ENCODE results near the gene TRPM5. TPM values are rescaled to one million over a fixed set of nuclear protein-coding genes. Genes with fewer than 3 reads are reported as not detected.

The TRPM5 gene
- total and polyA plus RNA-seq, 2 experiments from 2014 or later, result not detected

GRCh38 chr11:2462543-2462985, 18.2 kb upstream of the TRPM5 start:
- no peaks in the 10 kb centered on the region for H3K36me3 ChIP-seq (ENCODE audit: insufficient read depth)
- H3K27me3 ChIP-seq (ENCODE audit: insufficient read depth), result peaks cover 7% of the 10 kb centered on the region; the same call in 1 of the 2 replicates
- Mint-ChIP-seq H3K36me3 (ENCODE audit: low read depth) (no peaks in the 10 kb centered on the region), H3K4me3 (no peak overlapping the region), H3K4me1 (no peaks in the 10 kb centered on the region), H3K27me3 (ENCODE audit: insufficient read depth, low read depth, poor library complexity) (peaks cover 26% of the 10 kb centered on the region), H3K27ac (no peak overlapping the region), H3K9me3 (no peaks in the 10 kb centered on the region)
- H3K4me1 ChIP-seq (ENCODE audit: insufficient read depth), result no peaks in the 10 kb centered on the region
- no peak overlapping the region for H3K4me2 ChIP-seq
- H4K20me1 ChIP-seq (replicated peaks; ENCODE audit: insufficient read depth), result no peaks in the 10 kb centered on the region
- H3K79me2 ChIP-seq (replicated peaks; ENCODE audit: insufficient read depth), result no peaks in the 10 kb centered on the region
- no peak overlapping the region for H3K27ac ChIP-seq (ENCODE audit: low read depth)
- no peaks in the 10 kb centered on the region for H3K9me2 ChIP-seq (ENCODE audit: insufficient read depth)
- no peak overlapping the region for H3K4me3 ChIP-seq
- TF ChIP-seq EZH2phosphoT487 (IDR thresholded peaks at IDR 0.05; ENCODE audit: unreplicated experiment) (no peak), POLR2AphosphoS5 (IDR thresholded peaks at IDR 0.05; ENCODE audit: low read depth) (no peak), ETS1 (IDR thresholded peaks at IDR 0.05) (no peak), NANOG (IDR thresholded peaks at IDR 0.05; ENCODE audit: borderline replicate concordance) (no peak), EZH2 (IDR thresholded peaks at IDR 0.05; ENCODE audit: low read depth, unreplicated experiment) (no peak), STAT1 (IDR thresholded peaks at IDR 0.05; ENCODE audit: unreplicated experiment) (no peak)
- TF ChIP-seq, protein P1, sequence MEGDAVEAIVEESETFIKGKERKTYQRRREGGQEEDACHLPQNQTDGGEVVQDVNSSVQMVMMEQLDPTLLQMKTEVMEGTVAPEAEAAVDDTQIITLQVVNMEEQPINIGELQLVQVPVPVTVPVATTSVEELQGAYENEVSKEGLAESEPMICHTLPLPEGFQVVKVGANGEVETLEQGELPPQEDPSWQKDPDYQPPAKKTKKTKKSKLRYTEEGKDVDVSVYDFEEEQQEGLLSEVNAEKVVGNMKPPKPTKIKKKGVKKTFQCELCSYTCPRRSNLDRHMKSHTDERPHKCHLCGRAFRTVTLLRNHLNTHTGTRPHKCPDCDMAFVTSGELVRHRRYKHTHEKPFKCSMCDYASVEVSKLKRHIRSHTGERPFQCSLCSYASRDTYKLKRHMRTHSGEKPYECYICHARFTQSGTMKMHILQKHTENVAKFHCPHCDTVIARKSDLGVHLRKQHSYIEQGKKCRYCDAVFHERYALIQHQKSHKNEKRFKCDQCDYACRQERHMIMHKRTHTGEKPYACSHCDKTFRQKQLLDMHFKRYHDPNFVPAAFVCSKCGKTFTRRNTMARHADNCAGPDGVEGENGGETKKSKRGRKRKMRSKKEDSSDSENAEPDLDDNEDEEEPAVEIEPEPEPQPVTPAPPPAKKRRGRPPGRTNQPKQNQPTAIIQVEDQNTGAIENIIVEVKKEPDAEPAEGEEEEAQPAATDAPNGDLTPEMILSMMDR (conservative IDR thresholded peaks at IDR 0.05; ENCODE audit: low read depth in 2 of 2), result no peak
- DNase-seq (ENCODE audit: low spot score) (no peak), ATAC-seq (no peak)
- no peak overlapping the region for H2AFZ ChIP-seq
- no peaks in the 10 kb centered on the region for H3F3A ChIP-seq (replicated peaks; ENCODE audit: low read depth)

- H3K9me3 Mint-ChIP-seq, result no peaks in the 10 kb centered on the region
- Histone ChIP-seq H3F3A (replicated peaks; ENCODE audit: low read depth) (no peaks in the 10 kb centered on the region), H3K4me3 (no peak overlapping the region), H3K27me3 (ENCODE audit: insufficient read depth) (peaks cover 10% of the 10 kb centered on the region; the same call in 1 of the 2 replicates), H3K4me2 (no peak overlapping the region), H3K4me1 (ENCODE audit: insufficient read depth) (no peaks in the 10 kb centered on the region), H3K9me2 (ENCODE audit: insufficient read depth) (no peaks in the 10 kb centered on the region), H3K79me2 (replicated peaks; ENCODE audit: insufficient read depth) (no peaks in the 10 kb centered on the region), H4K20me1 (replicated peaks; ENCODE audit: insufficient read depth) (no peaks in the 10 kb centered on the region), H2AFZ (no peak overlapping the region), H3K36me3 (ENCODE audit: insufficient read depth) (no peaks in the 10 kb centered on the region), H3K27ac (ENCODE audit: low read depth) (no peak overlapping the region)
- peaks cover 28% of the 10 kb centered on the region for H3K27me3 Mint-ChIP-seq (ENCODE audit: insufficient read depth, low read depth, poor library complexity)
- H3K4me1 Mint-ChIP-seq, result no peaks in the 10 kb centered on the region
- DNase-seq (ENCODE audit: low spot score), result no peak
- TF ChIP-seq ZNF331 (CRISPR knock-in tag; IDR thresholded peaks at IDR 0.05; ENCODE audit: low read depth), result no peak
- TF ChIP-seq, protein P2, sequence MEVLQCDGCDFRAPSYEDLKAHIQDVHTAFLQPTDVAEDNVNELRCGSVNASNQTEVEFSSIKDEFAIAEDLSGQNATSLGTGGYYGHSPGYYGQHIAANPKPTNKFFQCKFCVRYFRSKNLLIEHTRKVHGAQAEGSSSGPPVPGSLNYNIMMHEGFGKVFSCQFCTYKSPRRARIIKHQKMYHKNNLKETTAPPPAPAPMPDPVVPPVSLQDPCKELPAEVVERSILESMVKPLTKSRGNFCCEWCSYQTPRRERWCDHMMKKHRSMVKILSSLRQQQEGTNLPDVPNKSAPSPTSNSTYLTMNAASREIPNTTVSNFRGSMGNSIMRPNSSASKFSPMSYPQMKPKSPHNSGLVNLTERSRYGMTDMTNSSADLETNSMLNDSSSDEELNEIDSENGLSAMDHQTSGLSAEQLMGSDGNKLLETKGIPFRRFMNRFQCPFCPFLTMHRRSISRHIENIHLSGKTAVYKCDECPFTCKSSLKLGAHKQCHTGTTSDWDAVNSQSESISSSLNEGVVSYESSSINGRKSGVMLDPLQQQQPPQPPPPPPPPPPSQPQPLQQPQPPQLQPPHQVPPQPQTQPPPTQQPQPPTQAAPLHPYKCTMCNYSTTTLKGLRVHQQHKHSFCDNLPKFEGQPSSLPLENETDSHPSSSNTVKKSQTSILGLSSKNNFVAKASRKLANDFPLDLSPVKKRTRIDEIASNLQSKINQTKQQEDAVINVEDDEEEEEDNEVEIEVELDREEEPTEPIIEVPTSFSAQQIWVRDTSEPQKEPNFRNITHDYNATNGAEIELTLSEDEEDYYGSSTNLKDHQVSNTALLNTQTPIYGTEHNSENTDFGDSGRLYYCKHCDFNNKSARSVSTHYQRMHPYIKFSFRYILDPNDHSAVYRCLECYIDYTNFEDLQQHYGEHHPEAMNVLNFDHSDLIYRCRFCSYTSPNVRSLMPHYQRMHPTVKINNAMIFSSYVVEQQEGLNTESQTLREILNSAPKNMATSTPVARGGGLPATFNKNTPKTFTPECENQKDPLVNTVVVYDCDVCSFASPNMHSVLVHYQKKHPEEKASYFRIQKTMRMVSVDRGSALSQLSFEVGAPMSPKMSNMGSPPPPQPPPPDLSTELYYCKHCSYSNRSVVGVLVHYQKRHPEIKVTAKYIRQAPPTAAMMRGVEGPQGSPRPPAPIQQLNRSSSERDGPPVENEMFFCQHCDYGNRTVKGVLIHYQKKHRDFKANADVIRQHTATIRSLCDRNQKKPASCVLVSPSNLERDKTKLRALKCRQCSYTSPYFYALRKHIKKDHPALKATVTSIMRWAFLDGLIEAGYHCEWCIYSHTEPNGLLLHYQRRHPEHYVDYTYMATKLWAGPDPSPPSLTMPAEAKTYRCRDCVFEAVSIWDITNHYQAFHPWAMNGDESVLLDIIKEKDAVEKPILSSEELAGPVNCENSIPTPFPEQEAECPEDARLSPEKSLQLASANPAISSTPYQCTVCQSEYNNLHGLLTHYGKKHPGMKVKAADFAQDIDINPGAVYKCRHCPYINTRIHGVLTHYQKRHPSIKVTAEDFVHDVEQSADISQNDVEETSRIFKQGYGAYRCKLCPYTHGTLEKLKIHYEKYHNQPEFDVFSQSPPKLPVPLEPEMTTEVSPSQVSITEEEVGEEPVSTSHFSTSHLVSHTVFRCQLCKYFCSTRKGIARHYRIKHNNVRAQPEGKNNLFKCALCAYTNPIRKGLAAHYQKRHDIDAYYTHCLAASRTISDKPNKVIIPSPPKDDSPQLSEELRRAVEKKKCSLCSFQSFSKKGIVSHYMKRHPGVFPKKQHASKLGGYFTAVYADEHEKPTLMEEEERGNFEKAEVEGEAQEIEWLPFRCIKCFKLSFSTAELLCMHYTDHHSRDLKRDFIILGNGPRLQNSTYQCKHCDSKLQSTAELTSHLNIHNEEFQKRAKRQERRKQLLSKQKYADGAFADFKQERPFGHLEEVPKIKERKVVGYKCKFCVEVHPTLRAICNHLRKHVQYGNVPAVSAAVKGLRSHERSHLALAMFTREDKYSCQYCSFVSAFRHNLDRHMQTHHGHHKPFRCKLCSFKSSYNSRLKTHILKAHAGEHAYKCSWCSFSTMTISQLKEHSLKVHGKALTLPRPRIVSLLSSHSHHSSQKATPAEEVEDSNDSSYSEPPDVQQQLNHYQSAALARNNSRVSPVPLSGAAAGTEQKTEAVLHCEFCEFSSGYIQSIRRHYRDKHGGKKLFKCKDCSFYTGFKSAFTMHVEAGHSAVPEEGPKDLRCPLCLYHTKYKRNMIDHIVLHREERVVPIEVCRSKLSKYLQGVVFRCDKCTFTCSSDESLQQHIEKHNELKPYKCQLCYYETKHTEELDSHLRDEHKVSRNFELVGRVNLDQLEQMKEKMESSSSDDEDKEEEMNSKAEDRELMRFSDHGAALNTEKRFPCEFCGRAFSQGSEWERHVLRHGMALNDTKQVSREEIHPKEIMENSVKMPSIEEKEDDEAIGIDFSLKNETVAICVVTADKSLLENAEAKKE (CRISPR knock-in tag; IDR thresholded peaks at IDR 0.05), result no peak
- TF ChIP-seq POLR2AphosphoS5 (IDR thresholded peaks at IDR 0.05; ENCODE audit: low read depth), result no peak
- TF ChIP-seq, protein P1 (conservative IDR thresholded peaks at IDR 0.05; ENCODE audit: low read depth in 2 of 2), result no peak
- H3K4me3 Mint-ChIP-seq, result no peak overlapping the region
- no peak overlapping the region for H3K27ac Mint-ChIP-seq
- no peak for ATAC-seq
- no peaks in the 10 kb centered on the region for H3K36me3 Mint-ChIP-seq (ENCODE audit: low read depth)
Measured at GRCh38 chr11:2461956-2462542, 17.7 kb upstream of the TRPM5 start.

Measured in GM23338 (cell line).